NCI-H774 (cell line): Measurements from ENCODE around the gene CTNNBL1.

Experiments used
- DNase-seq: peaks from one replicate; lab custom pipeline; 2025; lab: John Stamatoyannopoulos, UW

Gene CTNNBL1

DNA sequence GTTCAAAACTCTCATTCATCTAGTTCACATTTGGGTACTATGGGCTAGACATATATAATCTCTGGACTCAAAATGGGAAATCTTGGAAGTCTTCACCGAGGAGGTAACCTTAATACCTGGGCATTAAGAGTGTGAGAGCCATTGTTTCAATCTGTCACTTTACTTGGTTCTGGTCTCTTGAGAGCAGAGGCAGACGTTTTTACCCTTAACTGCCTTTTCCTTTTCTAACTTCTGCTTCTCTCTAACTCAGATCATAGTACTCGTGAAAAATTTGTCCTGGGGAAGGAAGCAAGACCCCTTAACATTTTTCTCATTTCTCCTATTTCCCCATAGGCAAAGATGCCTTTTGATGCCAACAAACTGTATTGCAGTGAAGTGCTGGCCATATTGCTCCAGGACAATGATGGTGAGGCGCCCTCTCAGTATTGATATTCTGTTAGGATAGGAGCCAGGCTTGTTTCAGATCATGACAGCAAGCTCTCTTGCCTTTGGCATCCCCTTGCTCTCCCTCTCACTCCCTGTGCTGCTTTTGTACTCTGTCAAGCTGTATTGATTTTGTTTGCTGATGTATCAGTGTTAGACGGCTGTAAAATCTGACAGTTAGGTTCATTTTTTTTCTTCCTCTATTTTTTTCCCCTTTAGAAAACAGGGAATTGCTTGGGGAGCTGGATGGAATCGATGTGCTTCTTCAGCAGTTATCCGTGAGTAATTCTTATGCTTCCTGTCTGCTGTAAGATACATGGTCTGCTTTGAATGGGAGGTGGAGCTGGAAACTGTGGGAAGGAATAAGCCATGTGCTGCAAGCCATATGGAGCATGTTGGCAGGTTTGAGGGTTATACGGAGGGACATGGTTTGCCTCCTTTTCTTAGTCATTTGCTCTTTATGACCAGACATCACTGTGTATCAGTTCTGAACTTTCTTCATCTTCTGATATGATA, 83.5 kb downstream of the CTNNBL1 start:
- no peak for DNase-seq

DNA sequence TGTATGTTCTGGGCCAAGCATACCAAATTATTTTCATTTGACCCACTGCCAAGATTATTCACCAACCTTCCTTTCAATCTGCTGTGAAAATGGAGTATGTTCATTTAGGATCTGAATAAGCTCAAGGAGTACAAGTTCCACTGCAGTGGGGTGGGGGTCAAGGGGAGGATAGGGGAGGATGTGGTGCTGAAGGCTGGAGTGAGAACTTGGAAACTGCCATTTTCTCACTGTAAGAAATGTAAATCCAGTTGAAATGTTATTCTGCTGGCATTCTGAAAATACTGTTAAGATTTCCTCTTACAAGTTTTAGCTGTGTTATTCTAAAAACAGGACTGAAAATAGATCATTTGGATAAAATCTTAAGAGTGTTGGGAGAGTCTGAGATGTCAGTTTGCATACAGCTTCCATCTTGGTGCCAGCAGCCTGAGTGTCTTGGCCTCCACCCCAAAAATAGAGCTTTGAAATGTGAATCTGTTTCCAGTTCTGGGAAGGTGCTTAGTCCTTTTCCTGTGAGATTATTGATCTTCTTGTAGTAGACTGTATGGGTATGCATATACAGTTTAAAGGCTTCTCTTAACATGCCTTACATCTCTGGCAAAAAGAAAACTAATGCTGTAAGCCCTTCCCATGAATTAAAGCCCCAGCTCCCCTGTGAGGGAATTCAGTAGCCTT, 84.3 kb downstream of the CTNNBL1 start:
- DNase-seq = no peak

DNA sequence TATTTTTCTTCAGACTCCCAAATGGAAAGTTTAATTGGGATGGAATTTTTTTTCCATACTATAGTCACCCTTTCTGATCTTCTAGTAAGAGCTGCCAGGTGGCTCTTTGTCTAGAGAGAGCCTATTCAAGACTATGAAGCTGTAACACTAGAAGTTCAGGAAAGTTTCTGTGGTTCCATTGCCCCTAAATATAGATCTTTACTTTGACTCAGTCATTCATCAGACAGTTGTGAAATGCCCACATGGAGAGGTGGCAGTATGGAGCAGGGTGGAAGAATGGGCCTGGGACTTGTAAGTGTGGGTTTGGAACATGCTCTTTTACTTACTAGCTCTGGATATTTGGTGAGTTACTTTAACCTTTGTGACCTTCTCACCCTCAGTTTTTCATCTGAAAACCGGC, 87.8 kb downstream of the CTNNBL1 start:
- DNase-seq = no peak

DNA sequence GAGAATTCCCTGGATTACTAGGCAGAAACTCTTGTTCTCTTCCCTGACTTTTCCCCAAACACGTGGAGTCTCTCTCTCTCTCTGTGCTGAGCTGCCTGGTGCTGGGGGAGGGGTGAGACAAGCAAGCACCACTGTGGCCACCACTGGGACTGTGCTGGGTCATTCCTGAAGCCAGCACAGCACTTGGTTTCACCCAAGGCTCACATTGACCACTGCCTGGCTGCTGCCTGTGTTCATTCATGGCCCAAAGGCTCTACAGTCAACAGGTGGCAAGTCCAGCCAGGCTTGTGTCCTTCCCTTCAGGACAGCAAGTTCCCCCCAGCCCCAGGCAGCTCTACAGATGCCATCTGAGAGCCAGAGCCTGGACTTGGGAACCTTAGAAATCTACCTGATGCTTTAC, 92.2 kb downstream of the CTNNBL1 start:
- DNase-seq = no peak

DNA sequence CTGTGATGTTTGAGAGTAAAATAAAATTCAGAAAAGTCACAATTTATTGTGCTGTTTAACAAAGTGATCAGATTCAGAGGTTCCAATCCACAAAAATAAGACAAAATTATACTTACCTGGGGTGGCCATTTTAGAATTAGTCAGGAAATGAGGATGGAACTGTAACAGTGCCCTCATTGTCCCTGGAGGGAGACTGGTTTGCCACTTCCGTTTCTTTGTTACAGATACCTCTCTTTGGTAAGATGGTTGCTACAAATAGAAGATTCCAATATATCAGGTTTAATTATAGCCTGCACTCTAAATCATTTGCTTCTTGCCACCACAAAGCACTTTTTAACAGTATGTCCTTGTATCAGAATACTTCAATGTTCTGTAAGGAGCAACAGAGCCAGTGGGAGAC, 95.6 kb downstream of the CTNNBL1 start:
- DNase-seq = no peak

DNA sequence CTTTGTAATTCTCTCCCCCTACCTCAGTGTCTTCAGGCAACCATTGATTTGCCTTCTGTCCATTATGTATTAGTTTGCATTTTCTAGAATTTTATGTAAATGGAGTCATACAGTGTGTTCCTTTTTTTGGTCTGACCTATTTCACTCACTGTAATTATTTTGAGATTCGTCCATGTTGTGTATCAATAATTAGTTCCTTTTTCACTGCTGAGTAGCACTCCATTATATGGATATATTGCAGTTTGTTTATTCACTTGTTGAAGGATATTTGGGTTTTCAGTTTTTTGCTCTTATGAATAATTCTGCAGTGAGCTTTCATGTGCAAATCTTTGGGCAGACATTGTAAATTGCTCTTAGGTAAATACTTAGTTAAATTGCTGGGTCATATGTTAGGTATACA, 97.1 kb downstream of the CTNNBL1 start:
- no peak for DNase-seq

DNA sequence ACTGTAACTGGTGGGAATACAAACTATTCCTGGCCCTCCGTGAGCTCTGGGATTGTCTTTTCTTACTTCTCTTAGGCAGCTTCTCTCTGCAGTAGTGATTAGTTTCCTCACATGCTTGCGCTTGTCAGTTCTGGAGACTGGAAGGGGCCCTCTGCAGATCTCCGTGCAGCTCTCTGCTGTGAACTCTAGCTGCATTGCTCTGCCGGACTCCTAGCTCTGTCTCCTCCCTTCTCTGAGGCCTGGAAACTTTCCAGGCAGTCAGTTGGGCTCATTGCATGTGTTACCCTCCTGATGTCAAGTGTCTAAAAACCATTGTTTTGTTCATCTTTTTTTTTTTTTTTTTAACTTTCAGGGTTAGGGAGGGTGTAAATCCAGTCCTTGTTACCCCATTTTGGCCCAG, 102.3 kb downstream of the CTNNBL1 start:
- no peak for DNase-seq

DNA sequence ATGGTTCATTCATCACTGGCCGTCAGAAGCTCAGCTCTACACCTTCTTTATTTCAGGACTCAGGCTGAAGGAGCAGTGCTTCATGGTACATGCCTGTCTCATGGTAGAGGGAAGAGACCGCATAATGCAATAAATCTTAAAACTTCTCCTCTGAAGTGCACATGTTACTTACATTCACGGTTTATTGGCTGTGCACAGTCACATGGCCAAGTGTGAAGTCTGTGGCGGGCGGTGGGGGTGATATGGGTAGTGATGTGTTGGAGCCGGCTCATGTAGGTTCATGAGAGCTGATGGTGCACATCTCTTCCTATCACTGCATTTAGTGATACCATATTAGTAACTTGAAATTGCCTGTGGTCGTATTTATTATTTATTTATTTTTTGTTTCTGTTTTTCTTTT, 102.9 kb downstream of the CTNNBL1 start:
- no peak for DNase-seq

DNA sequence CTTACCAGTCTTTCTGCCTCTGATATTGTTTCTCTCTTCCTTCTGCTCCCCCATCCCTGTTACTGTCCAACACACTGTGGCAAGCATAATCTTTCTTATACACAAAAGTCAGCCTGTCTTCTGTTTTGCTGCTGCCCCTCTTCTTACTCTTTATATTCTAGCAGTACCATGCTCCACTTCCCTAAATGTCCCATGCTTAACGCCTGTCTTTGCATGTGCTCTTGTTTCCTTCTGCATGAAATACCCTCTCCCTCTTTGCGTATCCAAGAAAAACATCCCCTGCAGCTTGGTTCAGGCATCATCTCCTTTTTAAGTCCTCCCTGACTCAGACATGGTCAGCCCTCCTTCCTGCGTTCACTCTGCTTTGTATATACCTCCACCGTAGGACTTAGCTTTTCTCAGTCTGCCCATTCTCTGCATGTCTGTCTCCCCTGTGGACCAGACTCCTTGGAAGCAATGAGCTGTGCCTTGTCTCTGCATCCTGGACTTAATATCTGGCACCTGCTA, 103.9 kb downstream of the CTNNBL1 start:
- no peak for DNase-seq

DNA sequence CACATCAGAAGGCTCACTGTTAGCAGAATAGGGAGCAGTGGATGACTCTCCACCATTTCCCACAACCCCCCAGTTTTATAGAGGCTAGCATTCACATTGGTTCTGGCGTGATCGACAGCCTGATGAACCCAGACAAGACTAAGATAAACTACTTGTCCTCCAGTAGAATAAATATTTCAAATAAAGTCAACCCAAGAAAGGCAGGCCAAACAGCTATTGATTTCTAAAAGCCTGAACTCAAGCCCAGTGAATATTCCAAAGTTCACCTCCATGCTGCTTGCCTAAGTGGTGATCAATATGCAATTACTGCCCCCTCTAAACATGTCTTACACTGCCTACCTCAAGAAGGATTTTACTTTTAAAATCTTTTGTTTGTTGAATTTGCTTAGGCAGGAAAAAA, 104.5 kb downstream of the CTNNBL1 start:
- DNase-seq = no peak

DNA sequence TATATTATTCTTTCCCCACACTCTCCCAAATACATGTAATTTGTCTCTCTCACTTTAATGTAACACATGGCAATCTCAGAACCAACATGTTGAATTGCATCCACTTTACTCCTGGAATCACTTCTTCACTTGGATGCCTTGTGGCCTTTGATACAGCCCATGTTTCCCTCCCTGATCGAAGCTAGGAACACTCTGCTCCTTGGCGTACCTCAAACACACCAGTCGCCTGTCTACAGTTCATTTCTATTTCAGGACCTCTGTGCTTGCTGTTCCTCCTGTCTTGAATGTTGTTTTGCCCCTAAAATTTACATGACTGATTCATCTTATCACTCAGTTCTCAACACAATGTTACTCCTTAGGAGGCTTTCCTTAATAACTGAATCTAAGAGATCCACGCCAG, 106.8 kb downstream of the CTNNBL1 start:
- DNase-seq = no peak

DNA sequence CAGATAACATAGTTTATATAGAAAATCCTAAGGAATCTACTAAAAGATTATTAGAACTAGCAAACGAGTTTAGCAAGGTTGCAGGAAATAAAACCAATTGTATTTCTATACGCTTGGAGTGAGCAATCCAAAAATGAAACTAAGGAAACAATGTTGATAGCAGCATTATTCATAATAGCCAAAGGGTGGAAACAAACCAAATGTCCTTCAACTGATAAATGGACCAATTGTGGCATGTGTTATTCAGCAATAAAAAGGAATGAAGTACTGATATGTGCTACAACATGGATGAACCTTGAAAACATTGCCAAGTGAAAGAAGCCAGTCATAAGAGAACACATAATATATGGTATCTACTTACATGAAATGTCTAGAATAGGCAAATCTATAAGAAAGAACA, 108.1 kb downstream of the CTNNBL1 start:
- DNase-seq = no peak

DNA sequence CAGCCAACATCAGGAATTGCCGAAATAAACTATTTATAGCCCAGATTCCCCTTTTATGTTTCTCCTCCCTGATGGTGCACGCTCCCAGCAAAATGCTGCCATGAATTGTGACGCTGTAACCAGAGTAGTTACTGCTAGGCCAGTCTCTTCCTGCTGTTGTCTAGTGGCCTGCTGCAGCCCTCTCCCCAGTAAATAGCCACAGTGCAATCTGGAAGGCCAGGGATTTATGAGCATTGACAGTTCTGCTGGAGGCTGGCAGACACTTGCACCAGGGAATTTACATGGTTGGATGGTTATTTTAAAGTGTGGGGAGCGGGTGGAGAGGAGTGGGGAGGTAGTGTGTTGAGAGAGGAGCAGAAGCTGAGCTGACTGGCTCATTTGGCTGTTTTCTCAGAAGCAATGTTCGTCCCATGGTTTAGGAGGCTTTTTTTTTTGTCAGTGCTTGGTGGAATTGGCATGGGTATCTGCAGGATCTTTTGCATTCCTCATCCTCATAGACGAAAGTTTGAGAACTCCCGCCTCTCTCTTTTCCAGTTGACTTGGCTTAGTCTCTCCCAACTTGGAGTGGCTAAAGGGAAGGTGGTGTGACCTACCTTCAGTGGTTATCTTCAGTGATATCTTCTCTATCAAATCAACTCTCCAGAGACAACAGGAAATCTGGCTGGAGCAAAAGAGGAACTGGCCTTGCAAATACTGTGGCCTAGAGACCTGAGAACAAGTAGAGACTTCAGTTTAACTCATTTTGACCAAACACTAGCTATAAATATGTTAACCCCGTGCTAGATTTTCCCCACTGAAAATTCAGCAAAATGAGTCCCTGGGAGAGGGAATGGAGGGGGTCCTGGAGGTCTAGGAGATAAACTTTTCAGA, 109.8 kb downstream of the CTNNBL1 start:
- no peak for DNase-seq

DNA sequence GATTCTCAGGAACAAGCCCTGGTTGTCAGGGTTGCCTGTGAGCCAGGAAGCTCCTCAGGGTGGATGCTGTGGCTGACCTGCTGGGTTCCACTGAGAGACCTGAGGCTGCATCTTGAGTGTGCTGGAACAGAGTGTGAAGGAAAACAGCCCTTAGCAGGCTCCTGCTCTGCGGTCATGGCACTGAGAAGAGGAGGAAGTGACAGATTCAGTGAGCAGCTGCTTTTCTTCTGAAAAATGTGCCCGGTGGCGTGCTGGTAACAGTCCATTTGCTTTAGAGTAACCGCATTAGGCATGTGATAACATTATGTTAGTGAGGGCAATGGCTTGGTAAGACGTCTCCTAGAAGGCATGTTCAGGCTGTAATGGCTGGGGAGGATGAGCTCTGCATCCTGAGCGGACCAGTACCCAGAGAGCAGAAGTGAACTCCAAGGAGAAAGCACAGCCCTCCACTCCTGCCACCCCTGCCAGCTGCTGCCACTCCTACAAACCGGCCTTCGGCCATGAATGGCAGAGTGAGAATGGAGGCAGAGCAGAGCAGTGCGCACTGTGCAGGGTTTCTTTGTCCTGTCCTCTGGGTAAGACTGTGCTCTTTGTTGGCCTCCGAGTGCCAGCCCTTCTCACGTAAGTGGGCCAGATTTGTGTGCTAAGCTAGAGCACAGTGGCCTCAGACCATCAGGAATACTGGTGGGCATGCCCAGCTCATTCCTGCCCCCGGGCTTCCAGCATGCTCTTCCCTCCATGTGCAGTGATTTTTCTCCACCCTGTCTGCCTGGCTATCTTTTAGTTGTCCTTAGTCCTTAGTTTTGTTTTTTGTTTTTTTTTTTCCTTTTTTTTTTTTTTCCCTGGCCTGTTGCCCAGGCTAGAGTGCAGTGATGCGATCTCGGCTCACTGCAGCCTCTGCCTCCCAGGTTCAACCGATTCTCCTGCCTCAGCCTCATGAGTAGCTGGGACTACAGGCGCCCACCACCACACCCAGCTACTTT, 111.0 kb downstream of the CTNNBL1 start:
- DNase-seq = no peak

DNA sequence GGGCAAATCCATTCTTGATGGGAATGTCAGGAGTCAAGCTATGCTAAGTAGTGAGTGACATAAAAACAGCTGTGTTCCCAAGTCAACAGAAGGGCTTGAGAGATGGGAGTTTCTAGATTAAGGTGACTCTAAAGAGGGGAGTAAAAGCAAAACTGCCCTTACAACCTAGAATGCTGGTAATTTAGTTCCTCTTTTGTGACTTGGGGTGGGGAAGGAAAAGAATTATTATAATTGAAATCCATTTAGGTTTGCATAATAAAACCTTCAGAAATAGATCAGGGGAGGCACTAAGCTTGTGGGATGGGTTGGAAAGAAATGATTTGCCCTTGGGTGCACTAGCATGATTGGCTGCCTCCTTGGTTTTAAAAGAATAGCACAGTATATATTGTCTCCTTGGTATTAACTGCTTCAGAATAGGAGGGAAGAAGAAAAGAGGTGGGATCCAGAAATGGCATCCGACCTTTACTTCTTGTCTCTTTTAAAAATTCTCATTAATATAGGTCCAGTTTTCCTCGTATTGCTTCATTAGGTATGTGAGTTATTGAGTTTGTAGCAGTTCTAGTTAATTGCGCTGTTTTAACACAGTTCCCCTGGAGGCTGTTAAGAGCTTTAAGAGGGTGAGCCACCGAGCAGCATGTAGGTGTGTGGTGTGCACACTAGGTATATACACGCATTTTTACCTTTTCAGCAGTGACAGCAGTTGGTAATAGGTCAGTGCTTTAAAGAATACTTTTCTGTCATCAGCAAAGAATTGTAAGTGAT, 113.8 kb downstream of the CTNNBL1 start:
- no peak for DNase-seq

DNA sequence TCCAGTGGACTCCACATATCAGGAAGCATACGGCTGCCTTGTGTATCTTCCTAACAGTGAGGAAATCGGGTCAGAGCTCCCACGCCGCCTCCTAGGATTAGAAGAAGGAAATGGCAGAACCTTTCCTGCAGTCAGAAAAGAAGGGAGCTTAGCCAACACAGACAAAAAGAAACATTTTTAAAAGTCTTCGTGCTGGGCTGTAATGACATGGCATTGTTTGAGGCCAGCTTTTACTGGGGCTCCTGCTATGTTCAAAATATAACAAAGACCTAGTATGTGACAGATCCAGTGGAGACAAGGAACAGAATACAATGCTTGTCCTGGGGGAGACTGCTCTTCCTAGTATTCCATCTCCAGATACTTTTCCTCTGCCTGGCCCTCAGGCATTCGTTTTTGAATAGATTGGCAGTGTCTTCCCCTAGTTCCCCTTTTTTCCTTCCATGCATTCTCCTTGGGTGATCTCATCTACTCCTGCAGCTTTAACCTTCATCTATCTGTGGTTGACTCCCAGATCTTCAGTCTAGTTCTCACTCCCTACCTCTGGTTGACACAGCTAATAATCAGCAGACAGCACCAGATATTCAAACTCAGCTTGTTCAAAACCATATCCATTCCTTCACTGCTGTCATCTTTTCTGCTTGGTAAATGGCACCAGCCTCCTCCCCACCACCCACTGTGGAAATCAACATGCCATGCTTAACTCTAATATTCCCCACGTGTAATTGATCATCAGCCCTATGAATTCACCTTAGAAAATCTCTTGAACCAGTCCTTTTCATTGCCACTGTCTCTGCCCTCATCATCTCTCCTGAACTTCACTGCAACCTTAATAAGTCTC, 114.6 kb downstream of the CTNNBL1 start:
- no peak for DNase-seq

DNA sequence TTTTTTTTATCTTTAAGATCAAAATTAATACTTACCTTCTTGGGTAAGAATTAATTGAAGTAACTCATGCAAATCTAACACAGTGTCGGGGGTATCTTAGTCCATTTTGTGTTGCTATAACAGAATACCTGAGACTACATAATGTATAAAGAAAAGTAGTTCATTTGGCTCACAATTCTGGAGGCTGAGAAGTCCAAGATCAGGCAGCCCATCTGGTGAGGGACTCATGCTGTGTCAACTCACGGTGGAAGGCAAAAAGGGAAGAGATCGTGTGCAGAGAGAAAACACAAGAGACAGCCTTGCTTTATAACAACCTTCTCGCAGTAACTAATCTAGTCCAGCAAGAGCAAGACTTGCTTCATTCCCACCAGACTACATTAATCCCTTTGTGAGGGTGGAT, 116.2 kb downstream of the CTNNBL1 start:
- DNase-seq = no peak

DNA sequence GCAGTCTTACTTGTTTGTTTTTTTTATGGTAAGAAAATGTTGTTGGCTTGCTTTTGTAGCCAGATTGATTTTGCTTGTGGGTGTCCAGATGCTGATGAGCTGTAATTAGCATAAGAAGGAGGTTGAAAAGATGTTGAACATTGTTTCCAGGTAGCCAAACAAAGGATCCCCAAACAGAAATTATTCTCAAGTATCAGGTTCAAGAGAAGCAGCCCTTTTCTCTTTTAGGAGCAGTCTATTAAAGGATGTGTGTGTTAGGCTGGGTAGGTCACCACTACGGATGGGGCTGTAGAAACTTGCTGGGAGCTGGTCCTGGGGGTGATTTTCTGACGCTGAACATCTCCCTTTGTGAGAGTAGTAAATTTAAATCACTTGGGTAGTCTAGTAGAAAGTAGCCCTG, 122.2 kb downstream of the CTNNBL1 start:
- peak; percentile 19 for DNase-seq

DNA sequence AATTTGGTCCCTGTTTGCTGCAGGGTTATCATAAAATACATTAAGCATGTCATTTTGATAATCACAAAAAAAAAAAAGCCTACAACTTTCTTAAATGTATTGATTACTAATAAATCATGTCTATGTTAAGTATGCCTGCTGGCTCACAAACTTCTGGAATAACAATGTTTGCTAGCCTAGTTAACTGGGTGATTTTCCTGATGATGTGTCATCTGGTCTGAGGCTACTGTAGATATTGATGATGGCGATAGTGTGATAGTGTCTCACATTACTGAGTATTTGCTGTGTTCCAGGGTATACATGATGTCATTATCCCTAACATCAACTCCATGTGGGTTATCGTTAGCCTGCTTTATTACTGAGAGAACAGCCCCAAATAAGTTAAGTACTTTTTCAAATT, 122.9 kb downstream of the CTNNBL1 start:
- DNase-seq = no peak
